Neural progenitor cell (in vitro differentiated cells): ENCODE measurements around the gene VPS13D.

Experiments used
- EZH2 ChIP-seq: fragments of 200-600 bp; sonication (generic); IDR thresholded peaks from 2 replicates; pipeline ENCODE4 v1.6.1; 2017; ENCODE audit warnings: antibody characterized with exemption, mild to moderate bottlenecking, moderate library complexity
- TF ChIP-seq, protein P1 (sequence below): fragments of 200-600 bp; sonication (generic); IDR thresholded peaks from 2 replicates; pipeline ENCODE4 v1.5.1; 2017; ENCODE audit warnings: antibody characterized with exemption, mild to moderate bottlenecking

DNA sequence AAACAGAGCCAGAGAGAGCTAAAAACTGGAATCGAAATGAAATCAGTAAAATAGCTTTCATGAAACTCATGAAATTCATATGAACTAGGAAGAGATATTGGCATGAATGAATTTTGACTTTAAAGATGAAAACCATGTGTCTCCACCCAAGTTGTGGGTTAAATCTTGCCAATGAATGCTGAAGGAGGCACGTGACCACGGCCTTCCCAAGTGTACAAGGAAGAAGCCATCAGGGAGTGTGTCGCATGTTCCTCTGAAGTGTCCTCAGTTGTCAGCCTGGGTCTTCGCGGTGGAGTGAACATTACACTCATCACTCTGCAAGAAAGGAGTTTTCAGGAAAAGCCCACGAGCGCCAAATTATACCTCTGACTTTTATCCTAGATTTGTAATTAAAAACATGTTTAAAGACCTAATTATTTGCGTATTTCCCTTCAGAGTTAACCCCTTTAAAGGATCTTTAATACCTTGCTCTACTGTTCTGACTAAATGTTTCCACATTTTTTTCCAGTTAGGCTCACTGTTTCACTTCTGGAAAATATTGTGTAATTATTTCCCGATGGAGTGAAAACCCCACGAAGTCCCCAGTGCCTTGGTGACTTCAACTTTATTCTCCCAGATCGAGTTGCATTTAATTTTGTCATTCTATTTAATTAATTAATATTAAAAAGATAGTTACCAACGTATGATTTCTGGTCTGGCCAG lies 269.9 kb downstream of the VPS13D start:
- no peak for TF ChIP-seq EZH2
- TF ChIP-seq, protein P1, sequence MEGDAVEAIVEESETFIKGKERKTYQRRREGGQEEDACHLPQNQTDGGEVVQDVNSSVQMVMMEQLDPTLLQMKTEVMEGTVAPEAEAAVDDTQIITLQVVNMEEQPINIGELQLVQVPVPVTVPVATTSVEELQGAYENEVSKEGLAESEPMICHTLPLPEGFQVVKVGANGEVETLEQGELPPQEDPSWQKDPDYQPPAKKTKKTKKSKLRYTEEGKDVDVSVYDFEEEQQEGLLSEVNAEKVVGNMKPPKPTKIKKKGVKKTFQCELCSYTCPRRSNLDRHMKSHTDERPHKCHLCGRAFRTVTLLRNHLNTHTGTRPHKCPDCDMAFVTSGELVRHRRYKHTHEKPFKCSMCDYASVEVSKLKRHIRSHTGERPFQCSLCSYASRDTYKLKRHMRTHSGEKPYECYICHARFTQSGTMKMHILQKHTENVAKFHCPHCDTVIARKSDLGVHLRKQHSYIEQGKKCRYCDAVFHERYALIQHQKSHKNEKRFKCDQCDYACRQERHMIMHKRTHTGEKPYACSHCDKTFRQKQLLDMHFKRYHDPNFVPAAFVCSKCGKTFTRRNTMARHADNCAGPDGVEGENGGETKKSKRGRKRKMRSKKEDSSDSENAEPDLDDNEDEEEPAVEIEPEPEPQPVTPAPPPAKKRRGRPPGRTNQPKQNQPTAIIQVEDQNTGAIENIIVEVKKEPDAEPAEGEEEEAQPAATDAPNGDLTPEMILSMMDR: no peak
